Pancreas (tissue), 10 donors: ENCODE measurements around the gene ATXN1. TPM values are rescaled to one million over a fixed set of nuclear protein-coding genes. Genes with fewer than 3 reads are reported as not detected.

ENCODE experiments used
- ATAC-seq, 4 donors: fragments of 200-7000 bp; cut with Tn5 transposase; one replicate each; pipeline versions ENCODE4 v1.8.0 to v1.9.1; 2020; ENCODE audit warnings: mild to moderate bottlenecking in 4 of 4, moderate library complexity in 4 of 4
- DNase-seq, 6 donors: peaks; one replicate each; pipeline ENCODE4 v3.0.0-alpha.2; 2020
- FAIRE-seq: peaks from 2 replicates; lab custom pipeline; 2012; peaks lifted over from hg19 to GRCh38; lab: Jason Lieb, UNC
- H3K27ac ChIP-seq, 4 donors: fragments of 200-600 bp; sonication (generic); 1 replicate in 3 of 4; 2 replicates in 1 of 4; pipeline versions ENCODE4 v1.5.0 to v1.8.0; 2020
- H3K27me3 ChIP-seq, 4 donors: fragments of 200-600 bp; one replicate each; pipeline ENCODE4 v1.8.0; 2021
- H3K36me3 ChIP-seq, 3 donors: fragments of 200-600 bp; sonication (generic) in 1 of 3; one replicate each; pipeline versions ENCODE4 v1.5.0 to v1.8.0; 2020 to 2021
- H3K4me1 ChIP-seq, 3 donors: fragments of 200-600 bp; one replicate each; pipeline ENCODE4 v1.8.0; 2021
- H3K4me3 ChIP-seq, 4 donors: fragments of 200-600 bp; sonication (generic) in 2 of 4; one replicate each; pipeline versions ENCODE4 v1.5.0 to v1.8.0; 2020 to 2021
- H3K9me3 ChIP-seq, 4 donors: fragments of 200-600 bp; one replicate each; pipeline ENCODE4 v1.8.0; 2021
- WGBS, 2 donors: extraction: QIAGEN DNeasy Blood & Tissue Kit; methylation state at CpG; one replicate each; pipeline ENCODE4 v1.1.7; 2013; 5-methylcytosine and 5-hydroxymethylcytosine counted together
- intact Hi-C, 3 donors: fragments of 100-400 bp; cut with DNase I; formaldehyde crosslinking; loops; one replicate each; pipeline versions ENCODE4 v1.11.1 to v1.14.2; 2022
- polyA plus RNA-seq, 2 donors: library from polyadenylated mRNA; stranded (reverse); fragments of 200-250 nt; gene quantifications; one replicate each; pipeline ENCODE4 v1.2.3, GENCODE V29; 2013
- total RNA-seq, 6 donors: library from RNA; stranded (reverse); fragmentation: NEBNext Ultra II Directional in 4 of 6; extraction: Animal tissue kit (Norgen Biotek cat#: 25700) in 4 of 6; gene quantifications; one replicate each; pipeline versions ENCODE4 v1.2.1 to v1.2.4, GENCODE V29; 2021 to 2023
- TF ChIP-seq, protein P1 (sequence below), 4 donors: fragments of 200-600 bp; sonication (generic) in 3 of 4; IDR thresholded peaks; one replicate each; pipeline versions ENCODE4 v1.5.0 to v1.8.0; 2021; ENCODE audit warnings: antibody characterized with exemption in 4 of 4
- donor health status: healthy with polysubstance abuse.
- donor health status: DM: no; HTN: no; CAD: no; lungs with moderate emphysema.
- donor health status: DM: no; HTN: no; CAD: no.
- donor health status: control.
- donor health status: control.
- donor health status: Bipolar disorder and iron deficiency.
- donor health status: DM: yes; HTN: yes; CAD: no.
- donor health status: DM: no; HTN: no; CAD: no.
- donor health status: DM: no; HTN: no; CAD: no.
- donor health status: DM: yes; HTN: yes; CAD: no.

Gene ATXN1
- total and polyA plus RNA-seq, 8 donors: 4.9 to 38.6 (median 20.5) TPM

DNA sequence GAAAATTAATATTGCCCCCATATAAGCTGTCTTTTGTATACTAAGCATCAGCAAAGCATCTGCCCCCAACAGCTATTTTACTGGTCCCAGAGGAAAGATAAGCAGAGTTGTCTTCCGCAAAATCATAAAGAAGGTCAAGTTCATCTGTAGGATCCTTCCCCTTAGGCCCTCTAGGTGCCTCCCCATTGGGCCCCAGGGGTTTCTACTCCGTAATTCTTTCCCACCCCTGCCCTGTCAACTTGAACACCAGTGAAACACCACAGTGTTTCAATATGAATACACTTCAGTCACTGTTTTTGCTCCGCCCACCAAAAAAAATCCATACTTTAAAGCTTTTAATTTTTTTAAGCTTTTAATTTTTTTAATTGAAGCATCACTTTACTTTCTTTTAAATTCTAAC lies 159.2 kb downstream of the ATXN1 start:
- TF ChIP-seq, protein P1, sequence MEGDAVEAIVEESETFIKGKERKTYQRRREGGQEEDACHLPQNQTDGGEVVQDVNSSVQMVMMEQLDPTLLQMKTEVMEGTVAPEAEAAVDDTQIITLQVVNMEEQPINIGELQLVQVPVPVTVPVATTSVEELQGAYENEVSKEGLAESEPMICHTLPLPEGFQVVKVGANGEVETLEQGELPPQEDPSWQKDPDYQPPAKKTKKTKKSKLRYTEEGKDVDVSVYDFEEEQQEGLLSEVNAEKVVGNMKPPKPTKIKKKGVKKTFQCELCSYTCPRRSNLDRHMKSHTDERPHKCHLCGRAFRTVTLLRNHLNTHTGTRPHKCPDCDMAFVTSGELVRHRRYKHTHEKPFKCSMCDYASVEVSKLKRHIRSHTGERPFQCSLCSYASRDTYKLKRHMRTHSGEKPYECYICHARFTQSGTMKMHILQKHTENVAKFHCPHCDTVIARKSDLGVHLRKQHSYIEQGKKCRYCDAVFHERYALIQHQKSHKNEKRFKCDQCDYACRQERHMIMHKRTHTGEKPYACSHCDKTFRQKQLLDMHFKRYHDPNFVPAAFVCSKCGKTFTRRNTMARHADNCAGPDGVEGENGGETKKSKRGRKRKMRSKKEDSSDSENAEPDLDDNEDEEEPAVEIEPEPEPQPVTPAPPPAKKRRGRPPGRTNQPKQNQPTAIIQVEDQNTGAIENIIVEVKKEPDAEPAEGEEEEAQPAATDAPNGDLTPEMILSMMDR (IDR thresholded peaks at IDR 0.05): no peak
- no peak for FAIRE-seq
- no peak for ATAC-seq

DNA sequence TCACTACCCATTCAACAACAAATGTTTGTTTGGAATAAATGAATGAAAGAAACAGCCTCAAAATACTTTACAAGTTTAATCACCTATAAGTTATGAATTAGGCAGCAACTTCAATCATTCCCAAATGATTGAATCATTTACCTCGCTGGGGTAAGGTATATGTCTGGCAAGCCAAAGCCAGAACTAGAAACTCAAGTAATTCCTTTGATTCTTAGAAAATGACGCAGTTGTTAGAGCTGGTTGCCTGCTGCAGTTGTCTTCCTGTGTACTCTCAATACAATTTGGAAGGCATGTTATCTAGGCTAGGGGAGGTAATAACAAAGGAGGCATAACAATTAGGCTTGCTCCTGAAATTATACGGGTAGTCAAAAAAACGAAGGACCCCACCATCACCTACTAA lies 160.6 kb downstream of the ATXN1 start:
- FAIRE-seq: no peak
- intact Hi-C loops: no loop called here

More for the DNA sequence above, 159.2 kb downstream of the ATXN1 start:
- Histone ChIP-seq H3K4me3 (no peak overlapping the region), H3K27me3 (no peaks in the 10 kb centered on the region), H3K36me3 (no peaks in the 10 kb centered on the region), H3K4me1 (no peaks in the 10 kb centered on the region), H3K27ac (no peak overlapping the region), H3K9me3 (no peaks in the 10 kb centered on the region)
- 93 to 97% methylated on average over 3 of the region's 3 CpGs for WGBS, 2 donors
- intact Hi-C loops: no loop called here
- DNase-seq: no peak

DNA sequence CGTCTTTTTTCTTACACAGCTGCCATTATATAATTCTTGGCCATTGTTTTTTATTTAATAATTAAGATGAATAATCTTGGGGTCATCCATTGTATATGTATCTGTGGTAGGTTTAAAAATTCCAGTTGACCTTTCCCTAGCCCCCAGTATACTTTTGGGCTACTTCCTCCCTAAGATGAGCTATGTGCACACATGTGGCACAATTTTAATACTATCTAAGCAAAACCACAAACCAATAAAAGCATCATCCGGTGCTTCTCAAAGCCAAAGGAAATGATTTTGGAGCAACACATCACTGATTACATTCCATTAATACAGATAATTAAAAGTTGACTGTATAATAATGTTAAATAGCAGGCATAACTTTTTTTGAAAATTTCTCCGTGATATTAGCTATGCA lies 161.2 kb downstream of the ATXN1 start:
- no peaks in the 10 kb centered on the region for H3K4me1 ChIP-seq
- H3K9me3 ChIP-seq: no peaks in the 10 kb centered on the region
- no peak overlapping the region for H3K27ac ChIP-seq
- no peak for ATAC-seq
- H3K27me3 ChIP-seq: no peaks in the 10 kb centered on the region
- TF ChIP-seq, protein P1 (IDR thresholded peaks at IDR 0.05): no peak
- intact Hi-C loops: no loop called here
- H3K36me3 ChIP-seq: no peaks in the 10 kb centered on the region
- no peak for DNase-seq
- no peak for FAIRE-seq
- 93 to 94% methylated on average over 3 of the region's 3 CpGs for WGBS, 2 donors
- no peak overlapping the region for H3K4me3 ChIP-seq

More for the DNA sequence above, 160.6 kb downstream of the ATXN1 start:
- no peaks in the 10 kb centered on the region for H3K27me3 ChIP-seq
- ATAC-seq (no peak), DNase-seq (no peak)
- H3K27ac ChIP-seq: no peak overlapping the region
- no peaks in the 10 kb centered on the region for H3K36me3 ChIP-seq
- no peaks in the 10 kb centered on the region for H3K9me3 ChIP-seq
- no peaks in the 10 kb centered on the region for H3K4me1 ChIP-seq
- no peak overlapping the region for H3K4me3 ChIP-seq
- WGBS, 2 donors: 91 to 97% methylated on average over 4 of the region's 4 CpGs
- TF ChIP-seq, protein P1 (IDR thresholded peaks at IDR 0.05): no peak

DNA sequence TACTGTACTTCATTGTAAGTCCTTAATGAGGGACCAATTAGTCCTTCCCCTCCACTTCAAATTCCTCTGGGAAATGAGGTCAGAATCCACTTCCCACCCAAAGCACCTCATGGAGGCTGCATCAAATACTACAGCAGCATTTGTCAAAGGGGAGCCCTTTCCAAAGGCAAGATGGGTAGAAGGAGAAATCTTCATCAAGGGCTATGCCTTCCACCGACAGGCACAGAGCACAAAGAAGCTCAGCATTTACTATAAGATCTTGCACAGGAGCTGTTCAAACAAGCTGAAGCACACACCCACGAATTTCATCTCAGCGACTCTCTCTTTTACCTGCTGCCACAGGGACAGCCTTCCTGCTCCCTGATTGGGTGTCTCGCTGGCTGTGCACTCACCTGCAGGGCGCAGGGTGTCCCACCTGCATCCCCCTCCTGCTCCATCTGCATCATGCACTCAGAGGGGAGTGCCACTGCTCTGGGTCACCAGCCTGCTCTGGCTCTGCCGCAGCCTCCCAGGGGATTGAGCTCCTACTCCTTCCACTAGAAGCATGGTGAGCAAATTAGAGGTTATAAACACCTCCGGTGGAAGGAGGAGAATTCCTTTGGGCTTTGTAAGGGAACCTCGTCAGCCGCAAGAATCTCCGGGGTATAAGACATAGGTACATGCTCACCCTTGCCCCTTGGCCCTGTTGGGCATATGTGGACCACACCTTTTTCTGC lies 164.5 kb downstream of the ATXN1 start:
- Histone ChIP-seq H3K4me1 (no peaks in the 10 kb centered on the region), H3K9me3 (no peaks in the 10 kb centered on the region), H3K36me3 (no peaks in the 10 kb centered on the region), H3K27ac (no peak overlapping the region), H3K4me3 (no peak overlapping the region), H3K27me3 (no peaks in the 10 kb centered on the region)
- FAIRE-seq: no peak
- intact Hi-C loops: no loop called here
- TF ChIP-seq, protein P1 (IDR thresholded peaks at IDR 0.05): no peak
- WGBS, 2 donors: 86 to 90% methylated on average over 10 of the region's 10 CpGs
- no peak for ATAC-seq
- DNase-seq: no peak

DNA sequence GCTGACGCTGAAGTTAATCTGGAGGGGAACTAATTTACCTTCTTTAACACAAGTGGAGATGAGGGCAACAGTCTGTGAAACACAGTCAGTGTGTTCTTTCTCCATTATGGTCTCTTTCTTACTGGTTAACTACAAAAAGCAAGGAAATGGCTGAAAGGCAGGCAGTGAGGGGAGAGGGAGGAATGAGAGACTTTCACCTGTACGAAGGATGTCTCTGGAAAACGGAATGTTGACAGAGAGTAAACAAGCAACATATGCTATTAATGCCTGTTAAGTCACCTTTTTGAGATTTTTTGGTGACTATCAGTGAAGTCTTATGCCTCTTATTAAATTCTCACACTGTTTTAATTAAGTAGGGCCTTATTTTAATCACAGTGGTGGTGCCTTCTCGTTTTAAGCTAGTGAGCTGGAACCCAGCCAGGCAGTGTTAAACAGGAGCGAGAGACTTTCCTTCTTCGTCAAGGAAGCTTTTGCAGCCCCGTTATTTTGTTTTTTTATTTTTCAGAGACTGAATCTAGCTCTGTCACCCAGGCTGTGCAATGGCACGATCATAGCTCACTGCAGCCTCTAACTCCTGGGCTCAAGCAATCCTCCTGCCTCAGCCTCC lies 165.6 kb downstream of the ATXN1 start:
- Histone ChIP-seq H3K4me3 (no peak overlapping the region), H3K27me3 (no peaks in the 10 kb centered on the region), H3K9me3 (no peaks in the 10 kb centered on the region), H3K27ac (no peak overlapping the region), H3K36me3 (no peaks in the 10 kb centered on the region), H3K4me1 (no peaks in the 10 kb centered on the region)
- DNase-seq (no peak), FAIRE-seq (no peak), ATAC-seq (no peak)
- 80 to 90% methylated on average over 8 of the region's 8 CpGs for WGBS, 2 donors
- TF ChIP-seq, protein P1 (IDR thresholded peaks at IDR 0.05): no peak
- intact Hi-C loops: no loop called here
